Large intestine (tissue), 3 donors: Measurements from ENCODE around the gene ACR. TPM values are rescaled to one million over a fixed set of nuclear protein-coding genes. Genes with fewer than 3 reads are reported as not detected.

Experiments
- DNase-seq, 2 donors: peaks; one replicate each; pipeline versions ENCODE4 v3.0.0 to v3.0.0-alpha.2; 2013
- H3K27ac ChIP-seq: one replicate; pipeline ENCODE4 v1.5.1; 2013; ENCODE audit warnings: low read length
- H3K27me3 ChIP-seq: 2 replicates; pipeline ENCODE4 v1.6.1; 2013; ENCODE audit warnings: low read length; ENCODE audit not compliant: control insufficient read depth, insufficient read depth
- H3K36me3 ChIP-seq: 2 replicates; pipeline ENCODE4 v1.6.1; 2013; ENCODE audit warnings: low read length; ENCODE audit not compliant: control insufficient read depth, insufficient read depth
- H3K4me1 ChIP-seq: one replicate; pipeline ENCODE4 v1.6.1; 2013; ENCODE audit warnings: low read length; ENCODE audit not compliant: control insufficient read depth, insufficient read depth
- H3K4me3 ChIP-seq: one replicate; pipeline ENCODE4 v1.5.1; 2013; ENCODE audit warnings: low read length
- H3K9me3 ChIP-seq: one replicate; pipeline ENCODE4 v1.6.1; 2013; ENCODE audit warnings: mild to moderate bottlenecking, low read depth, low read length, moderate library complexity; ENCODE audit not compliant: control insufficient read depth
- WGBS: methylation state at CpG from one replicate; pipeline ENCODE4 v1.1.5; 2013; ENCODE audit warnings: low lambda C conversion rate; ENCODE audit not compliant: insufficient coverage; 5-methylcytosine and 5-hydroxymethylcytosine counted together
- polyA plus RNA-seq: library from polyadenylated mRNA; unstranded; fragments of 120-200 nt; gene quantifications from one replicate; pipeline ENCODE4 v1.2.1, GENCODE V29; 2013

The ACR gene
- polyA plus RNA-seq, 1 donor, result 0.48 TPM

GRCh38 chr22:50717709-50718351, 20.2 kb upstream of the ACR start:
- peaks cover 18% of the 10 kb centered on the region for H3K27me3 ChIP-seq
- no CpG with 5 or more reads among the region's 10 CpGs for WGBS
- H3K9me3 ChIP-seq, result peaks cover 5% of the 10 kb centered on the region
- H3K27ac ChIP-seq, result no peak overlapping the region
- no peaks in the 10 kb centered on the region for H3K4me1 ChIP-seq
- H3K36me3 ChIP-seq, result peaks cover 34% of the 10 kb centered on the region
- no peak overlapping the region for H3K4me3 ChIP-seq
- DNase-seq, result no peak

- no peak for DNase-seq
- Histone ChIP-seq H3K36me3 (peaks cover 36% of the 10 kb centered on the region), H3K4me1 (no peaks in the 10 kb centered on the region), H3K27ac (no peak overlapping the region), H3K27me3 (peaks cover 18% of the 10 kb centered on the region), H3K4me3 (no peak overlapping the region), H3K9me3 (peaks cover 5% of the 10 kb centered on the region)
- 100% methylated on average over 1 of the region's 10 CpGs for WGBS
Observed at GRCh38 chr22:50718352-50718709, 19.7 kb upstream of the ACR start.

- no peak overlapping the region for H3K4me3 ChIP-seq
- DNase-seq, result no peak
- H3K9me3 ChIP-seq, result peaks cover 5% of the 10 kb centered on the region
- WGBS, result no CpG with 5 or more reads among the region's 40 CpGs
- H3K36me3 ChIP-seq, result peaks cover 45% of the 10 kb centered on the region
- H3K27me3 ChIP-seq, result peaks cover 18% of the 10 kb centered on the region
- H3K27ac ChIP-seq, result no peak overlapping the region
- no peaks in the 10 kb centered on the region for H3K4me1 ChIP-seq
Observed at GRCh38 chr22:50719814-50720300, 18.1 kb upstream of the ACR start.

- H3K27ac ChIP-seq, result no peak overlapping the region
- H3K36me3 ChIP-seq, result peaks cover 47% of the 10 kb centered on the region
- no peak for DNase-seq
- no peaks in the 10 kb centered on the region for H3K4me1 ChIP-seq
- peaks cover 18% of the 10 kb centered on the region for H3K27me3 ChIP-seq
- WGBS, result no CpG with 5 or more reads among the region's 132 CpGs
- H3K4me3 ChIP-seq, result no peak overlapping the region
- peaks cover 5% of the 10 kb centered on the region for H3K9me3 ChIP-seq
Observed at GRCh38 chr22:50720301-50721256, 17.4 kb upstream of the ACR start.

- peaks cover 18% of the 10 kb centered on the region for H3K27me3 ChIP-seq
- H3K36me3 ChIP-seq, result peaks cover 55% of the 10 kb centered on the region
- WGBS, result no CpG with 5 or more reads among the region's 32 CpGs
- peaks cover 5% of the 10 kb centered on the region for H3K9me3 ChIP-seq
- no peak for DNase-seq
- H3K4me1 ChIP-seq, result no peaks in the 10 kb centered on the region
- H3K27ac ChIP-seq, result no peak overlapping the region
- H3K4me3 ChIP-seq, result no peak overlapping the region
Observed at GRCh38 chr22:50721257-50721844, 16.7 kb upstream of the ACR start.

- Histone ChIP-seq H3K36me3 (peaks cover 54% of the 10 kb centered on the region), H3K4me1 (no peaks in the 10 kb centered on the region)
- no peak for DNase-seq
Observed at GRCh38 chr22:50722048-50722701, 15.8 kb upstream of the ACR start.

GRCh38 chr22:50722716-50723428, 15.1 kb upstream of the ACR start:
- Histone ChIP-seq H3K27ac (no peak overlapping the region), H3K4me3 (no peak overlapping the region), H3K36me3 (peaks cover 53% of the 10 kb centered on the region), H3K9me3 (peaks cover 5% of the 10 kb centered on the region), H3K27me3 (peaks cover 18% of the 10 kb centered on the region), H3K4me1 (no peaks in the 10 kb centered on the region)
- WGBS, result 100% methylated on average over 1 of the region's 12 CpGs
- no peak for DNase-seq

More at GRCh38 chr22:50722048-50722701, 15.8 kb upstream of the ACR start:
- peaks cover 18% of the 10 kb centered on the region for H3K27me3 ChIP-seq
- WGBS, result 100% methylated on average over 7 of the region's 33 CpGs
- H3K4me3 ChIP-seq, result no peak overlapping the region
- H3K9me3 ChIP-seq, result peaks cover 5% of the 10 kb centered on the region
- no peak overlapping the region for H3K27ac ChIP-seq

GRCh38 chr22:50723991-50724390, 14.0 kb upstream of the ACR start:
- peaks cover 16% of the 10 kb centered on the region for H3K27me3 ChIP-seq
- no peak for DNase-seq
- no CpG with 5 or more reads among the region's 7 CpGs for WGBS

GRCh38 chr22:50724616-50725015, 13.4 kb upstream of the ACR start:
- no CpG with 5 or more reads among the region's 8 CpGs for WGBS
- Histone ChIP-seq H3K4me1 (no peaks in the 10 kb centered on the region), H3K36me3 (peaks cover 61% of the 10 kb centered on the region)

More at GRCh38 chr22:50723991-50724390, 14.0 kb upstream of the ACR start:
- peaks cover 61% of the 10 kb centered on the region for H3K36me3 ChIP-seq
- no peak overlapping the region for H3K4me3 ChIP-seq
- H3K27ac ChIP-seq, result no peak overlapping the region
- peaks cover 5% of the 10 kb centered on the region for H3K9me3 ChIP-seq
- H3K4me1 ChIP-seq, result no peaks in the 10 kb centered on the region

More at GRCh38 chr22:50724616-50725015, 13.4 kb upstream of the ACR start:
- H3K4me3 ChIP-seq, result no peak overlapping the region
- peaks cover 5% of the 10 kb centered on the region for H3K9me3 ChIP-seq
- peaks cover 10% of the 10 kb centered on the region for H3K27me3 ChIP-seq
- DNase-seq, result no peak
- H3K27ac ChIP-seq, result no peak overlapping the region
